Prostate gland (tissue), 2 donors: ENCODE data around the gene PRPF38A.

Experiments
- POLR2A ChIP-seq: fragments of 450-650 bp; IDR thresholded peaks from one replicate; pipeline ENCODE4 v1.6.1; 2016; ENCODE audit warnings: antibody characterized with exemption, mild to moderate bottlenecking
- POLR2AphosphoS5 ChIP-seq: sonication (generic); formaldehyde crosslinking; IDR thresholded peaks from one replicate; pipeline ENCODE4 v1.6.1; 2017; ENCODE audit warnings: antibody characterized with exemption
- TF ChIP-seq, protein P1 (sequence below), 4 experiments: fragments of 200-600 bp in 2 of 4; fragments of 450-650 bp in 2 of 4; sonication (generic) in 2 of 4; IDR thresholded peaks; 1 replicate in 3 of 4; 2 replicates in 1 of 4; pipeline ENCODE4 v1.5.1; 2016 to 2019; ENCODE audit warnings: antibody characterized with exemption in 4 of 4, mild to moderate bottlenecking in 2 of 4, moderate library complexity in 2 of 4

- TF ChIP-seq, protein P1, sequence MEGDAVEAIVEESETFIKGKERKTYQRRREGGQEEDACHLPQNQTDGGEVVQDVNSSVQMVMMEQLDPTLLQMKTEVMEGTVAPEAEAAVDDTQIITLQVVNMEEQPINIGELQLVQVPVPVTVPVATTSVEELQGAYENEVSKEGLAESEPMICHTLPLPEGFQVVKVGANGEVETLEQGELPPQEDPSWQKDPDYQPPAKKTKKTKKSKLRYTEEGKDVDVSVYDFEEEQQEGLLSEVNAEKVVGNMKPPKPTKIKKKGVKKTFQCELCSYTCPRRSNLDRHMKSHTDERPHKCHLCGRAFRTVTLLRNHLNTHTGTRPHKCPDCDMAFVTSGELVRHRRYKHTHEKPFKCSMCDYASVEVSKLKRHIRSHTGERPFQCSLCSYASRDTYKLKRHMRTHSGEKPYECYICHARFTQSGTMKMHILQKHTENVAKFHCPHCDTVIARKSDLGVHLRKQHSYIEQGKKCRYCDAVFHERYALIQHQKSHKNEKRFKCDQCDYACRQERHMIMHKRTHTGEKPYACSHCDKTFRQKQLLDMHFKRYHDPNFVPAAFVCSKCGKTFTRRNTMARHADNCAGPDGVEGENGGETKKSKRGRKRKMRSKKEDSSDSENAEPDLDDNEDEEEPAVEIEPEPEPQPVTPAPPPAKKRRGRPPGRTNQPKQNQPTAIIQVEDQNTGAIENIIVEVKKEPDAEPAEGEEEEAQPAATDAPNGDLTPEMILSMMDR (IDR thresholded peaks at IDR 0.05), result no peak
- TF ChIP-seq POLR2AphosphoS5 (no peak), POLR2A (no peak)
Measured at GRCh38 chr1:52436817-52437216, 32.4 kb downstream of the PRPF38A start.
